Astrocyte of the spinal cord (primary cell): Measurements from ENCODE around the gene CDH11.

Experiments
- DNase-seq: peaks from one replicate; pipeline ENCODE4 v3.0.0; 2011; ENCODE audit warnings: low read depth, low spot score
- H3K4me3 ChIP-seq: 2 replicates; pipeline ENCODE4 v1.5.1; 2011; ENCODE audit warnings: low read depth, mild to moderate bottlenecking, low read length, moderate library complexity
- CTCF ChIP-seq: IDR thresholded peaks from 2 replicates; pipeline ENCODE4 v1.5.1; 2012; ENCODE audit warnings: low read depth, mild to moderate bottlenecking, low read length, inconsistent platforms
- in situ Hi-C: cut with HindIII; loops from 2 replicates; pipeline ENCODE4 v1.10.0; 2017; ENCODE audit warnings: low sequenced_read_pairs

Gene CDH11

GRCh38 chr16:65032387-65032786, 89.5 kb downstream of the CDH11 start:
- DNase-seq, result peak; percentile 23
- in situ Hi-C loops, result no loop called here
- TF ChIP-seq CTCF, result no peak
- no peak overlapping the region for H3K4me3 ChIP-seq

DNA sequence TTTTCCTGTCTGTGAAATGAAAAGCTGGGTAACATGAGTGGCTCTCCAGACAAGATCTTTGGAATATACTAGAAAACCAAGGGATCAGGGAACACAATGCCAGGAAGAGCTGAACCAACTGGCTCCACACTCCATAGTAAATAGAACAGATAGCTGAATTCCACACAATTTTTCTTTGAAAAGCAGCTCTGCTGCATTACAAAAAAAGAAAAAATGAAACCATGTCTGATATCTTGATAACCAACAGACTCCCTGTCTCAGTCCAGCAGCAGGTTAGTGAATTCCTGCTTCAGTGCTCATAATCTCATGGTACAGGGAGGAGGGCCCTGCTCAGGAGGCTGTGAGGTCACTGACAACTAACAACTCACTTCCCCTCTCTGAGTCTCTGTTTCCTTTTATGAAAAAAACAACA, 97.1 kb downstream of the CDH11 start:
- TF ChIP-seq CTCF, result no peak
- in situ Hi-C loops, result no loop called here

GRCh38 chr16:65023802-65024201, 98.1 kb downstream of the CDH11 start:
- H3K4me3 ChIP-seq, result no peak overlapping the region
- no peak for TF ChIP-seq CTCF
- DNase-seq, result no peak
- in situ Hi-C loops, result no loop called here

More for the DNA sequence above, 97.1 kb downstream of the CDH11 start:
- no peak overlapping the region for H3K4me3 ChIP-seq
- DNase-seq, result peak; percentile 46

DNA sequence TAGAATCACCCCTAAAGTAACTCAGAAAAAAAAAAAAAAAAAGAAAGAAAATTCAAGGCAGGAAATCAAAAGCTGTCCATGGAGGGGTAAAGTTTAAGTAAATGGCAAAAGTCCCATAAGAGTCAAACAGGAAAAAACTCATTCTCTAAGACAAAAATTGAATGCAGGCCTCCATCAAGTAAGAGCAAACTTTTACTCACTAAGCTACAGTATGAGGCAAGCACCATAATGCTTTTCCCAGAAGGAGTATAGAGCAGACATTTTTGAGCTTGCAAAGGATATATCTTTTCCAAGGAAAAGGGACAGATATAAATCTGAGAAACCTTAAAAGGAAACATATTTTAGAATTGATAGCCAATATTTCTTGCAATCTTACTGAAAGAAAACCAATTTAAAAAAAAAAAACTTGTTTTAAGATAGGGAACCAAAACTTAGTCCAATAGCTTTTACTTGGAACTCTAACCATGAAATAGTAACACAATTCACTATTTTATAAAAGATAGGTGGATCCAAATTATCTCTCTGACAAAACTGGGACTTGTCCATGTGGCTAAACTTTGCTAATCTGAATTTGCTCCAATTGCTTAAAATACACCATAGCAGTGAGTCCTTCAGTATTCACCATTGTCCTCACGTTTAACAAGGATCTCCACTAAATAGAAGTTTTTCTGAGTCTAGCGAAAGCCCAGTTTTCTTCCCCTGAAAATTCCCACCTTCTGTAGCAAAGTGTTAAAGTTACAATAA, 99.8 kb downstream of the CDH11 start:
- no peak for TF ChIP-seq CTCF
- no peak overlapping the region for H3K4me3 ChIP-seq
- no peak for DNase-seq
- in situ Hi-C loops, result no loop called here

DNA sequence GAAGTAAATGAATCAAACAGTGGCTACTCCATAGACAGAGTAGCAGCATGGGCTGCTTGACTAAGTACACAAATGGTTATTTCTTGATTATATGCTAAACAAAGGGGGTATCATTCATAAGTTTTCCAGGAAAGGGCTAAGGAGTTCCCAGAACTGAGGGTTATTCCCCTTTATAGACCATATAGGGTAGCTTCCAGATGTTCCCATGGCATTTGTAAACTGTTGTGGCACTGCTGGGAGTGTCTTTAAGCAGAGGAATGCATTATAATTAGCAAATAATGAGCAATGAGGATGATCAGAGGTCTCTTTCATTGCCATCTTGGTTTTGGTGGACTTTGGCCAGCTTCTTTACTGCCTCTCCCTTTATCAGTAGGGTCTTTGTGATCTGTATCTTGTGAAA, 105.1 kb downstream of the CDH11 start:
- no peak for DNase-seq
- TF ChIP-seq CTCF, result no peak
- in situ Hi-C loops, result no loop called here
- no peak overlapping the region for H3K4me3 ChIP-seq

GRCh38 chr16:65015599-65015998, 106.3 kb downstream of the CDH11 start:
- H3K4me3 ChIP-seq, result no peak overlapping the region
- in situ Hi-C loops, result no loop called here
- DNase-seq, result peak; percentile 67
- no peak for TF ChIP-seq CTCF
